CD14-positive monocyte (primary cell): ENCODE measurements around the gene KAZN. TPM values are rescaled to one million over a fixed set of nuclear protein-coding genes. Genes with fewer than 3 reads are reported as not detected.

Experiments
- DNase-seq, 3 donors: peaks; one replicate each; pipeline ENCODE4 v3.0.0-alpha.2; 2011 to 2022
- H2AFZ ChIP-seq: 2 replicates; pipeline ENCODE4 v1.6.0; 2012; ENCODE audit warnings: mild to moderate bottlenecking, low read depth, low read length, inconsistent platforms; ENCODE audit not compliant: insufficient read depth, poor library complexity, severe bottlenecking
- H3K27ac ChIP-seq, 2 donors: 1 replicate in 1 of 2; 2 replicates in 1 of 2; pipeline ENCODE4 v1.5.1; 2012 to 2013; ENCODE audit warnings: low read length in 2 of 2, control low read depth in 1 of 2, inconsistent platforms in 1 of 2, low read depth in 1 of 2, mild to moderate bottlenecking in 1 of 2
- H3K27me3 ChIP-seq, 2 donors: one replicate each; pipeline versions ENCODE4 v1.6.0 to v1.6.1; 2011 to 2013; ENCODE audit warnings: low read length in 2 of 2; ENCODE audit not compliant: control insufficient read depth in 2 of 2, insufficient read depth in 2 of 2
- H3K36me3 ChIP-seq, 2 donors: replicated peaks in 1 of 2; 1 replicate in 1 of 2; 2 replicates in 1 of 2; pipeline versions ENCODE4 v1.5.1 to v1.6.1; 2012 to 2013; ENCODE audit warnings: low read length in 2 of 2, control low read depth in 1 of 2, inconsistent platforms in 1 of 2, mild to moderate bottlenecking in 1 of 2; ENCODE audit not compliant: insufficient read depth in 2 of 2, control insufficient read depth in 1 of 2
- H3K4me1 ChIP-seq, 2 donors: 1 replicate in 1 of 2; 2 replicates in 1 of 2; pipeline versions ENCODE4 v1.5.1 to v1.6.1; 2012 to 2013; ENCODE audit warnings: low read length in 2 of 2, control low read depth in 1 of 2, inconsistent platforms in 1 of 2, mild to moderate bottlenecking in 1 of 2, moderate library complexity in 1 of 2; ENCODE audit not compliant: insufficient read depth in 2 of 2, control insufficient read depth in 1 of 2
- H3K4me2 ChIP-seq: replicated peaks from 2 replicates; pipeline ENCODE3; 2012; ENCODE audit warnings: low read length, moderate library complexity, mild to moderate bottlenecking; ENCODE audit not compliant: poor library complexity, severe bottlenecking; ENCODE audit errors: extremely low read depth
- H3K4me3 ChIP-seq, 3 experiments: fragments of 200-600 bp in 1 of 3; sonication (generic) in 1 of 3; replicated peaks in 1 of 3; 1 replicate in 2 of 3; 2 replicates in 1 of 3; pipeline ENCODE4 v1.5.1; 2011 to 2013; ENCODE audit warnings: low read length in 3 of 3, mild to moderate bottlenecking in 3 of 3, control low read depth in 2 of 3, low read depth in 2 of 3, inconsistent platforms in 1 of 3, moderate library complexity in 1 of 3
- H3K79me2 ChIP-seq: 2 replicates; pipeline ENCODE4 v1.6.0; 2012; ENCODE audit warnings: mild to moderate bottlenecking, control low read depth, inconsistent platforms, low read length, moderate library complexity; ENCODE audit not compliant: insufficient read depth
- H3K9ac ChIP-seq: 2 replicates; pipeline ENCODE4 v1.6.0; 2017; ENCODE audit warnings: low read length, mild to moderate bottlenecking; ENCODE audit not compliant: insufficient read depth, poor library complexity, severe bottlenecking
- H3K9me3 ChIP-seq, 2 donors: replicated peaks in 1 of 2; 1 replicate in 1 of 2; 2 replicates in 1 of 2; pipeline versions ENCODE4 v1.5.1 to v1.6.1; 2012 to 2013; ENCODE audit warnings: low read length in 2 of 2, control low read depth in 1 of 2; ENCODE audit not compliant: control insufficient read depth in 1 of 2, insufficient read depth in 1 of 2
- H4K20me1 ChIP-seq: 2 replicates; pipeline ENCODE4 v1.6.0; 2012; ENCODE audit warnings: mild to moderate bottlenecking, low read length, control low read depth, moderate library complexity; ENCODE audit not compliant: insufficient read depth
- H3K27ac Mint-ChIP-seq, 7 donors: one replicate each; pipeline ENCODE4 v1.8.0; 2020; ENCODE audit warnings: mild to moderate bottlenecking in 7 of 7, mixed read lengths in 7 of 7, moderate library complexity in 6 of 7, inconsistent platforms in 2 of 7
- H3K27me3 Mint-ChIP-seq, 3 donors: one replicate each; pipeline ENCODE4 v1.8.0; 2021 to 2022; ENCODE audit warnings: low read depth in 3 of 3, mild to moderate bottlenecking in 3 of 3, mixed read lengths in 3 of 3, moderate library complexity in 3 of 3, inconsistent platforms in 1 of 3
- H3K36me3 Mint-ChIP-seq, 2 donors: one replicate each; pipeline ENCODE4 v1.8.0; 2020; ENCODE audit warnings: mixed read lengths in 2 of 2, inconsistent platforms in 1 of 2, mild to moderate bottlenecking in 1 of 2
- H3K4me1 Mint-ChIP-seq: one replicate; pipeline ENCODE4 v1.8.0; 2020; ENCODE audit warnings: mild to moderate bottlenecking, mixed read lengths
- H3K4me3 Mint-ChIP-seq, 2 donors: one replicate each; pipeline ENCODE4 v1.8.0; 2020; ENCODE audit warnings: mild to moderate bottlenecking in 2 of 2, mixed read lengths in 2 of 2, moderate library complexity in 1 of 2
- H3K9me3 Mint-ChIP-seq, 7 donors: one replicate each; pipeline ENCODE4 v1.8.0; 2020 to 2022; ENCODE audit warnings: mixed read lengths in 7 of 7, mild to moderate bottlenecking in 6 of 7, moderate library complexity in 6 of 7, inconsistent platforms in 2 of 7
- CTCF ChIP-seq: fragments of 200-600 bp; IDR thresholded peaks from one replicate; pipeline ENCODE4 v1.8.0; 2022; ENCODE audit warnings: antibody characterized with exemption, mild to moderate bottlenecking
- WGBS: methylation state at CpG from one replicate; pipeline ENCODE4 v1.1.5; 2013; ENCODE audit warnings: missing lambda C conversion rate; ENCODE audit not compliant: insufficient coverage; 5-methylcytosine and 5-hydroxymethylcytosine counted together
- intact Hi-C, 2 donors: fragments of 100-400 bp; cut with micrococcal nuclease; formaldehyde crosslinking; loops; one replicate each; pipeline versions ENCODE4 v1.15.0 to v1.15.1; 2023
- polyA plus RNA-seq, 3 donors: library from polyadenylated mRNA; depleted of rRNA in 1 of 3; unstranded in 2 of 3; stranded (reverse) in 1 of 3; fragments of 300-500 nt in 2 of 3; fragments of >200 nt in 1 of 3; fragmentation: Illumina TruSeq in 2 of 3; gene quantifications; 1 replicate in 2 of 3; 2 replicates in 1 of 3; pipeline ENCODE4 v1.2.3, GENCODE V29; 2012 to 2021

KAZN gene
- polyA plus RNA-seq, 3 donors = not detected

DNA sequence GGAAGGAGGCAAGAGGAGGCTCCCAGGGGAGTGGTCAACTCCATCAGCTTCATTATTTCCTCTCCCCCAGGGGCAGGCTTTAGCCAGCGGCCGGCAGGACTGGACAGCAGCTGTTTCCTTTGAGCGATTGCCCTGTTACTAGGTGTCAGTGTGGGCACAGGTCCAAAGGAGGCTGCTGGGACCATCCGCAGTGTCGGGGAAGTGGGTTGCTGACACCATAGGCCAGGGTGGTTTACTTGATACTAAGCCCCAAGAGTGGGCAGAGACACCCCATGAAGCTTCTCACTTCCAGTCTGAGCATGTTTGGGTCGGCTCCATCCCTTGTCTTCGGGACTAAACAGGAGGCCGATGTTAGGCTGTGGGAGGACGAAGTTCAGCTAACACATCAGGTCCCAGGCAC lies 63.6 kb downstream of the KAZN start:
- intact Hi-C loops = no loop called here
- peaks cover 0 to 3% of the 10 kb centered on the region in 2 donors for H3K4me1 ChIP-seq
- H3K4me3 ChIP-seq = no peak overlapping the region
- peaks cover 0 to 2% (median 0%) of the 10 kb centered on the region in 3 donors for H3K27me3 Mint-ChIP-seq
- no peak for DNase-seq
- H3K4me1 Mint-ChIP-seq = peaks cover 12% of the 10 kb centered on the region
- 87% methylated on average over 3 of the region's 9 CpGs for WGBS
- no peak overlapping the region for H2AFZ ChIP-seq
- H3K79me2 ChIP-seq = no peaks in the 10 kb centered on the region
- no peak overlapping the region for H3K4me2 ChIP-seq
- H3K9ac ChIP-seq = no peak overlapping the region
- H3K9me3 Mint-ChIP-seq = peaks cover 0 to 3% (median 0%) of the 10 kb centered on the region in 7 donors
- no peaks in the 10 kb centered on the region for H3K9me3 ChIP-seq
- no peaks in the 10 kb centered on the region for H4K20me1 ChIP-seq
- no peaks in the 10 kb centered on the region for H3K36me3 Mint-ChIP-seq
- no peak overlapping the region for H3K27ac ChIP-seq
- TF ChIP-seq CTCF = no peak
- H3K36me3 ChIP-seq = no peaks in the 10 kb centered on the region
- no peaks in the 10 kb centered on the region for H3K27me3 ChIP-seq
- no peak overlapping the region for H3K4me3 Mint-ChIP-seq
- no peak overlapping the region for H3K27ac Mint-ChIP-seq

- no peak for TF ChIP-seq CTCF
- Mint-ChIP-seq H3K4me1 (peaks cover 12% of the 10 kb centered on the region), H3K9me3 (peaks cover 0 to 3% (median 0%) of the 10 kb centered on the region in 7 donors), H3K27me3 (no peaks in the 10 kb centered on the region), H3K27ac (no peak overlapping the region), H3K4me3 (no peak overlapping the region), H3K36me3 (no peaks in the 10 kb centered on the region)
- no peaks in the 10 kb centered on the region for H3K79me2 ChIP-seq
- H3K27me3 ChIP-seq = no peaks in the 10 kb centered on the region
- no peak overlapping the region for H3K9ac ChIP-seq
- no peak for DNase-seq
- H3K4me1 ChIP-seq = peaks cover 0 to 3% of the 10 kb centered on the region in 2 donors
- no peak overlapping the region for H3K4me3 ChIP-seq
- intact Hi-C loops = no loop called here
- no peaks in the 10 kb centered on the region for H3K9me3 ChIP-seq
- no peaks in the 10 kb centered on the region for H3K36me3 ChIP-seq
- WGBS = 86% methylated on average over 2 of the region's 6 CpGs
- no peak overlapping the region for H3K4me2 ChIP-seq
- H2AFZ ChIP-seq = no peak overlapping the region
- H4K20me1 ChIP-seq = no peaks in the 10 kb centered on the region
- H3K27ac ChIP-seq = no peak overlapping the region
These were observed 65.3 kb downstream of the KAZN start for GRCh38 chr1:14663773-14664172.
